CD4-positive, alpha-beta T cell (primary cell): ENCODE data around the gene VIPR2. TPM values are rescaled to one million over a fixed set of nuclear protein-coding genes. Genes with fewer than 3 reads are reported as not detected.

Experiments used
- ATAC-seq: fragments of 200-7000 bp; cut with Tn5 transposase; one replicate; pipeline ENCODE4 v1.10.0; 2022; ENCODE audit warnings: mild to moderate bottlenecking; ENCODE audit not compliant: poor library complexity
- CTCF ChIA-PET: fragments of 350-600 bp; sonication (Branson Sonifier 250); formaldehyde crosslinking; loops from one replicate; lab custom pipeline; 2021; ENCODE audit warnings: antibody characterized with exemption, inconsistent platforms; lab: Charles Lee
- POLR2A ChIA-PET: fragments of 350-600 bp; sonication (Branson Sonifier 250); formaldehyde crosslinking; loops from one replicate; lab custom pipeline; 2021; ENCODE audit warnings: antibody characterized with exemption, inconsistent platforms; lab: Charles Lee
- DNase-seq, 14 experiments: peaks; one replicate each; pipeline ENCODE4 v3.0.0-alpha.2; 2013 to 2020; ENCODE audit warnings: mixed read lengths in 2 of 14
- H3K27ac ChIP-seq, 2 donors: one replicate each; pipeline versions ENCODE4 v1.5.1 to v1.7.0; 2013; ENCODE audit warnings: low read length in 2 of 2, low read depth in 1 of 2, mild to moderate bottlenecking in 1 of 2
- H3K27me3 ChIP-seq, 2 experiments: 1 replicate in 1 of 2; 2 replicates in 1 of 2; pipeline versions ENCODE4 v1.6.1 to v1.7.0; 2013; ENCODE audit warnings: low read length in 2 of 2, control low read depth in 1 of 2, mild to moderate bottlenecking in 1 of 2, moderate library complexity in 1 of 2; ENCODE audit not compliant: insufficient read depth in 2 of 2, control insufficient read depth in 1 of 2
- H3K36me3 ChIP-seq: one replicate; pipeline ENCODE4 v1.6.1; 2013; ENCODE audit warnings: low read length, control low read depth; ENCODE audit not compliant: insufficient read depth
- H3K4me1 ChIP-seq: one replicate; pipeline ENCODE4 v1.6.1; 2013; ENCODE audit warnings: low read length, control low read depth; ENCODE audit not compliant: insufficient read depth
- H3K4me3 ChIP-seq: one replicate; pipeline ENCODE4 v1.5.1; 2013; ENCODE audit warnings: mild to moderate bottlenecking, low read length, moderate library complexity
- H3K9me3 ChIP-seq, 2 experiments: 1 replicate in 1 of 2; 2 replicates in 1 of 2; pipeline versions ENCODE4 v1.6.1 to v1.7.0; 2013; ENCODE audit warnings: low read length in 2 of 2, mild to moderate bottlenecking in 2 of 2, control low read depth in 1 of 2, moderate library complexity in 1 of 2; ENCODE audit not compliant: control insufficient read depth in 1 of 2, insufficient read depth in 1 of 2
- H3K27ac Mint-ChIP-seq: one replicate; pipeline ENCODE4 v1.8.0; 2020; ENCODE audit warnings: mixed read lengths
- H3K27me3 Mint-ChIP-seq: one replicate; pipeline ENCODE4 v1.8.0; 2021; ENCODE audit warnings: mixed read lengths
- H3K36me3 Mint-ChIP-seq: one replicate; pipeline ENCODE4 v1.8.0; 2021; ENCODE audit warnings: low read depth, mixed read lengths
- H3K4me1 Mint-ChIP-seq: one replicate; pipeline ENCODE4 v1.8.0; 2021; ENCODE audit warnings: low read depth, mixed read lengths
- H3K4me3 Mint-ChIP-seq: one replicate; pipeline ENCODE4 v1.8.0; 2020; ENCODE audit warnings: mild to moderate bottlenecking, mixed read lengths
- H3K9me3 Mint-ChIP-seq: one replicate; pipeline ENCODE4 v1.8.0; 2020; ENCODE audit warnings: mixed read lengths
- CTCF ChIP-seq: fragments of 200-600 bp; IDR thresholded peaks from one replicate; pipeline ENCODE4 v1.8.0; 2022; ENCODE audit warnings: antibody characterized with exemption, mild to moderate bottlenecking
- intact Hi-C, 2 experiments: fragments of 100-400 bp; cut with DNase I in 1 of 2; cut with micrococcal nuclease in 1 of 2; formaldehyde crosslinking; loops; one replicate each; pipeline versions ENCODE4 v1.15.1 to v1.9.0; 2023 to 2025; cut with DNase I, micrococcal nuclease
- total RNA-seq, 174 experiments: library from RNA in 2 of 174; stranded (reverse) in 2 of 174; gene quantifications; one replicate each; pipeline ENCODE4 v1.2.3 and lab custom pipeline; 2021 to 2026

VIPR2 gene
- total RNA-seq, 2 experiments from 2014 or later = 0.59 to 0.80 TPM

- Mint-ChIP-seq H3K4me3 (no peak overlapping the region), H3K9me3 (no peaks in the 10 kb centered on the region), H3K36me3 (no peaks in the 10 kb centered on the region), H3K27me3 (peaks cover 55% of the 10 kb centered on the region), H3K27ac (no peak overlapping the region), H3K4me1 (peaks cover 7% of the 10 kb centered on the region)
- ChIA-PET CTCF (no interaction called here), POLR2A (no interaction called here)
- Histone ChIP-seq H3K27me3 (peaks cover 35 to 38% of the 10 kb centered on the region in 2 experiments), H3K36me3 (no peaks in the 10 kb centered on the region), H3K9me3 (peaks cover 0 to 11% of the 10 kb centered on the region in 2 experiments), H3K27ac (no peak overlapping the region), H3K4me3 (no peak overlapping the region), H3K4me1 (peaks cover 15% of the 10 kb centered on the region)
- DNase-seq (peak in 1 of 14 experiments; percentile 6), ATAC-seq (no peak)
- intact Hi-C loops = no loop called here
- TF ChIP-seq CTCF = no peak
Observed at GRCh38 chr7:159141167-159141566, 3.5 kb downstream of the VIPR2 start.

- ATAC-seq = no peak
- Mint-ChIP-seq H3K4me1 (peaks cover 7% of the 10 kb centered on the region), H3K27ac (no peak overlapping the region), H3K36me3 (no peaks in the 10 kb centered on the region), H3K4me3 (no peak overlapping the region), H3K27me3 (peaks cover 55% of the 10 kb centered on the region), H3K9me3 (no peaks in the 10 kb centered on the region)
- no peaks in the 10 kb centered on the region for H3K36me3 ChIP-seq
- ChIA-PET CTCF (no interaction called here), POLR2A (no interaction called here)
- no peak overlapping the region for H3K27ac ChIP-seq
- no peak overlapping the region for H3K4me3 ChIP-seq
- peak in 1 of 14 experiments; percentile 25 for DNase-seq
- peaks cover 30 to 34% of the 10 kb centered on the region in 2 experiments for H3K27me3 ChIP-seq
- peaks cover 13% of the 10 kb centered on the region for H3K4me1 ChIP-seq
- no peak for TF ChIP-seq CTCF
- H3K9me3 ChIP-seq = peaks cover 0 to 10% of the 10 kb centered on the region in 2 experiments
- intact Hi-C loops = no loop called here
Observed at GRCh38 chr7:159140170-159140910, 4.3 kb downstream of the VIPR2 start.

GRCh38 chr7:159139639-159140038, 5.0 kb downstream of the VIPR2 start:
- ChIA-PET CTCF (no interaction called here), POLR2A (no interaction called here)
- peaks cover 9% of the 10 kb centered on the region for H3K4me1 ChIP-seq
- peaks cover 26 to 30% of the 10 kb centered on the region in 2 experiments for H3K27me3 ChIP-seq
- DNase-seq (peak in 1 of 14 experiments; percentile 19), ATAC-seq (no peak)
- H3K27me3 Mint-ChIP-seq = peaks cover 55% of the 10 kb centered on the region
- H3K36me3 Mint-ChIP-seq = no peaks in the 10 kb centered on the region
- no peaks in the 10 kb centered on the region for H3K36me3 ChIP-seq
- peaks cover 7% of the 10 kb centered on the region for H3K4me1 Mint-ChIP-seq
- H3K27ac ChIP-seq = no peak overlapping the region
- no peak overlapping the region for H3K4me3 ChIP-seq
- H3K9me3 Mint-ChIP-seq = no peaks in the 10 kb centered on the region
- H3K4me3 Mint-ChIP-seq = no peak overlapping the region
- intact Hi-C loops = no loop called here
- no peak overlapping the region for H3K27ac Mint-ChIP-seq
- TF ChIP-seq CTCF = no peak
- H3K9me3 ChIP-seq = peaks cover 0 to 7% of the 10 kb centered on the region in 2 experiments
